HG03442 (cell line): ENCODE measurements around the gene ZNF716.
"Not testable (repeated sequence)": the region's sequence is repeated elsewhere in the genome, so short reads cannot be mapped to it uniquely, and the experiment has no call there.

Source experiments
- ATAC-seq: cut with Tn5 transposase; IDR thresholded peaks from one replicate; pipeline ENCODE4 v1.9.1; 2021; ENCODE audit warnings: mild to moderate bottlenecking, moderate library complexity; ENCODE audit not compliant: unreplicated experiment

ZNF716 gene

DNA sequence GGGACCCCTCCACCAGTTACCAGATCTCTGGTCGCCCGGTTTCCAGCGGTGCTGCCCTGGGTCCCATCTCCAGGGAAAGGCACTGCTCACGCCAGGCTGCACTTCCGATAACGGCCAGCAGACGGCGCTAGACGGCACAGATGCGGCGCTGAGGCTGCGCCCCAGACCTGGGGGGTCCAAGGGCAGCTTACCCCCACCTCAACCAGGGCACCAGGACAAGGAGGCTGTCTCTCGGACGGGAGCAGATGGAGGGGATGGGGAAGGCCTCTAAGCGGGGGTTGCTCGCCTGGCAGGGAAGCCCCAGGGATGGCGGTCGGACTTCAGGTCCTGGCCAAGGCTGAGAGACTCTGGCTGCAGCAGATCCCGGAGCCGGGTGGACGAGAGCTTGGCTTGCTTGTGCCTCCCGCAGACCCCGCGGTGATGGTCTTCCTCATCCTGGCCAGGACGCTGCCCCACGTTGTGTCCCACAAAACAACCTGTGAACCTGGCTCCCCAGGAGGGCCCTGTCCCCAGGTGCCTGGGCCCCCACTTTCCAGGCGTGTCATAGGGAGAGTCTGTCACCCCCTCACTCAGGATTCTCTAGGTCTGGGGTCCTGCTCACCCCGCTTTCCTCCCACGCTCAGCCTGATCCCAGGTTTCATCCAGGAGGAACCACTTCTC is 23.9 kb upstream of the ZNF716 start:
- ATAC-seq: no peak

DNA sequence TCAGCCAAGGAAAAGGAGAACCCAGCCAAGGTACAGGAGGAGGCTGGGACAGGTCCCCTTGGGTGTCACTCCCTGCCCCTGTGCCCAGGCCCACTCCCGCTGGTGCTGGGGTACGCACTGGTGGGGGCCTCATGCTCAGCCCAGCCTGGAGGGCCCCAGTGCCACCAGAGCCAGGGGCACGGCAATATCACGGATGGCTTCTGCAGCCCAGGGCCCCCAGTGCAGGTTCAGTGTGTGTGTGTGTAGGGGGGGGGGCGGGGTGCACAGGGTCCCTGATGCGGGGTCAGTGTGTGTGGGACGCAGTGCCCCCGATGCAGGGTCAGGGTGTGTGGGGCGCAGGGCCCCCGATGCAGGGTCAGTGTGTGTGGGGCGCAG is 23.4 kb upstream of the ZNF716 start:
- ATAC-seq: no peak

DNA sequence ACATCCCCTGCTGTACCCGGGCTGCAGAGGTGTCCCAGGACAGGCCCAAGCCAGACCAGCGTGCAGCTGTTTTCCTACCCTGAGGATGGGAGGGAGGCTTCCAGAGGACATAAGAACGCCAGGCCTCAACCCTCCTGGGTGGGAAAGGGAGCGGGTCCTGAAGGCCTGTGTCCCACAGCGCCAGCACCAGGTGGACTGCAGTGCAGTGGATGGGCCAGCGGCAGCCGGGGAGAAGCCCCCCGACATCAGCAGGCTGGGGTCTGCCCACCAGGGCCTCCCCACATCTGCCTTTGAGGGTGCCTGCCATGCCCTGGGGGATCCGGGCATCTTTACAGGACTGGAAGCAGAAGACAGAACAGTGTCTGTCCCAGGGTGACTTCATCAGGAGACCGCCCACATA is 22.8 kb upstream of the ZNF716 start:
- ATAC-seq: no peak

DNA sequence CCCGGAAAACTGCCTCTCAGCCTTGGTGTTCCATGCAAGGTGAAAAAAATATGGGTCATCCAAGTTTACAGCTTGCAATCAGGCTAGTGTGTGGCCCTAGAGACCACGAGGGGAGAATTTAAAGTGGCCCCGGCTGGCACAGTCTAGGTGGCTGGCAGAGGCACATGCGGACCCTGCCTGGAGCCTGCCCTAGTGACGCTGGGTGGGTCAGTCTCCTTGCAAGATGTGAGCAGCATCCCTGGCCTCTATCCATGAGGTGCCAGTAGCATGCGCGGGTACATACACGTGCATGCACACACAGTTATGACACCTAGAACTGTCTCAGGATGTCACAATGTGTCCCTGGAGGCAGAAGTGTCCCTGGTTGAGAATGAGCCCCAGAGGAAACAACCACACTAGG is 22.4 kb upstream of the ZNF716 start:
- ATAC-seq: no peak

DNA sequence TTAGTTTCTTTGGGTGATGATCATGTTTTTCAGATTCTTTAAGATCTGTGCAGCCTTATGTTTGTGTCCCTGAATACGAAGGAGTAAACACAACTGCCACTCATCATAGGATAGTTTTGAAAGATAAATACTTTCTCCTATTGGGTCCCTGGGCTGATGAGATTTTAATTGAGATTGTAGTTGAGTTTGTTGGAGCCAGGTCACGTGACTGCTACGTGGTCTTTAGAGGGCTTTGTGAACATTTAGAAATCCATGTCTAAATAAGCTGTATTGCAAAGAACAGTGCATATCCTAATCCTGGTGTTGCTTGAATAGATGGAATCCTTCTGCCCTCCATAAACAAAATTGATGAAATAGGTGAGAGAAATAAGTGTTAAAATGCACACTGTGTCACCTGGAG is 17.4 kb upstream of the ZNF716 start:
- ATAC-seq: no peak

DNA sequence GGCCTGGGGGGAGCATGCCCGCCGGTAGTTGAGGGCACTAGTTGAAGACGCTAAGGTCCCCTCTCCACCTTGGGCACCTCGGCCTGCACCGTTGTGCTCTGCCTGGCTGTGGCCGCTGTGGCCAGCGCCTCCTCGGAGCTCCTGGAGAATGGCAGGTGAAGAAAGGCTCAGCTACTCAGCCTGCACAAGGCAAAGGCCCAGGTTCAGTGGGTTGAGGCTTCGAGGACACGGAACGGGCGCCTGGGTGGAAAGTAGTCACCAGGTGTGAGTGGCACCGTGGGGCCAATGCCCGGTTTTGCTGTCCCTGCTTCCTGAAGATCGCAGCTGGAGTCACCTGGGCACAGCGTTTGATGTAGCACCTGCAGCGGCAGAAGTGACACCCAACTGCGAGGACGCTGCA is 12.4 kb upstream of the ZNF716 start:
- ATAC-seq: no peak

DNA sequence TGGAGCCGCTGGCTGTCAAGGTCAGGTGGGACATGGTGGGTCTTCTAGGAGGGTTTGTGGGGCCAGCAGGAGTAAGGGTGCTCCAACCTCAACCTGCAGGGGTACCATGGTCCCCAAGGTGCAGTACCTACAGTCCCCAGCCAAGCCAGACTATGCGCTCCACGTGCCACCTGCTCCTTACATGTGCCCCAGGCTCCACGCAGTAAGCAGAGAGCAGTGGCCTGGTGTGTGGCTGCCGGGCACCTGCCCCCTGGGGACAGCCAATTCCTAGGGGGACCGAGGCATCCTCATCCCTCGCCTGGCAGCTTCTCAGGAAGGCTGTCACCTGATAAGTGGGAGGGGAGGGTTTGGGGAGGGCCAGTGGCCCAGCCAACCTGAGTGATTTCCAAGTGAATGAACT is 11.7 kb upstream of the ZNF716 start:
- no peak for ATAC-seq

DNA sequence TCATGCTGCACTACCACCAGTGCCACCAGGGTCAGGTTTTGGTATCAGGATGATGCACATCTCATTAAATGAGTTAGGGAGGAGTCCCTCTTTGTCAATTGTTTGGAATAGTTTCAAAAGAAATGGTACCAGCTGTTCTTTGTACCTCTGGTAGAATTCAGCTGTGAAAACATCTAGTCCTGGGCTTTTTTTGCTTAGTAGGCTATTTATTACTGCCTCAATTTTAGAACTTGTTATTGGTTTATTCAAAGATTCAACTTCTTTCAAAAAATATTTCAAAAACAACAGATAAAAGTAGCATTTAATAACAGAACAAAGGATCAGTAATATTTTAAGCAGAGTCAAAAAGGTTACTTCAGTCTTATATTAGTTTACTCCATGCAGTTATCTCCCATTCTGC is 6.4 kb upstream of the ZNF716 start:
- ATAC-seq: no peak

DNA sequence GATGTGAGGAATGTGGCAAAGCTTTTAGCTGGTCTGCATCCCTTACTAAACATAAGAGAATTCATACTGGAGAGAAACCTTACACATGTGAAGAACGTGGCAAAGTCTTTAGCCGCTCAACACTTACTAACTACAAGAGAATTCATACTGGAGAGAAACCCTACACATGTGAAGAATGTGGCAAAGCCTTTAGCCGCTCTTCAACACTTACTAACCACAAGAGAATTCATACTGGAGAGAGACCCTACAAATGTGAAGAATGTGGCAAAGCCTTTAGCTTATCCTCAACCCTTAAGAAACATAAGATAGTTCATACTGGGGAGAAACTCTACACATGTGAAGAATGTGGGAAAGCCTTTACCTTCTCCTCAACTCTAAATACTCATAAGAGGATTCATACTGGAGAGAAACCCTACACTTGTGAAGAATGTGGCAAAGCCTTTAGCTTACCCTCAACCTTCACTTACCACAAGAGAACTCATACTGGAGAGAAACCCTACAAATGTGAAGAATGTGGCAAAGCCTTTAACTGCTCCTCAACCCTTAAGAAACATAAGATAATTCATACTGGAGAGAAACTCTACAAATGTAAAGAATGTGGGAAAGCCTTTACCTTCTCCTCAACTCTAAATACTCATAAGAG is 19.3 kb downstream of the ZNF716 start:
- not testable (repeated sequence) for ATAC-seq

DNA sequence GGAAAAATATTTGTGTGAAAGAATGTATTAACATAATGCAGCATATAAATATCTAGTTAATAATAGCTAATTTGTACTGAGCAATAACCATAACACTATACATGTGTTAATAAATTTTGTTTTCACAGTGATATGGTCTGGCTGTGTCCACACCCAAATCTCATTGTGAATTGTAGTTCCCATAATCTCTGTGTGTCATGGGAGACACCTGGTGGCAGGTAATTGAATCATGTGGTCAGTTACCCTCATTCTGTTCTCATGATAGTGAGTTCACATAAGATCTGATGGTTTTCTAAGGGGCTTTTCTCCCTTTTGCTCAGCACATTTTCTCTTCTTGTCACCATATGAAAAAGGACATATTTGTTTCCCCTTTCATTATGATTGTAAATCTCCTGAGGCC is 30.3 kb downstream of the ZNF716 start:
- not testable (repeated sequence) for ATAC-seq

DNA sequence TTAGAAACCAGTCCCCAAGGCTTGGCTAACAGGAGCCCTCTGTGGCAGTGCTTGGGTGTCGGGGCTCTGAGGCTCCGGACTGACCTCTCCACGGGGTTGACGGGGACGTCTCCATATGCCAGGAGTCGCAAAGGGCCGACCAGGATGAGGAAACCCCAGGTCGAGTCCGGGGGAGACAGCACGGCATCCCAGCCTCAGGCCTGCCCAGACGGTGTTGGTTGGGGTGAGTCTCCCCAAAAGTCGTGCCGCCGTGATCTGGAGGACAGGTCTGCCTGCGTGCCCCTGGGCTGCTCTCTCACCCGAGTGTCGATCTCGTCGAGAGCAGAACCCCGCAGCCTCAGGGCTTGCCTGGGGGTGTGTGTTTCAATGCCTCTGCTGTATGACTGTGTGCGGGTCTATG is 35.0 kb downstream of the ZNF716 start:
- ATAC-seq: not testable (repeated sequence)

DNA sequence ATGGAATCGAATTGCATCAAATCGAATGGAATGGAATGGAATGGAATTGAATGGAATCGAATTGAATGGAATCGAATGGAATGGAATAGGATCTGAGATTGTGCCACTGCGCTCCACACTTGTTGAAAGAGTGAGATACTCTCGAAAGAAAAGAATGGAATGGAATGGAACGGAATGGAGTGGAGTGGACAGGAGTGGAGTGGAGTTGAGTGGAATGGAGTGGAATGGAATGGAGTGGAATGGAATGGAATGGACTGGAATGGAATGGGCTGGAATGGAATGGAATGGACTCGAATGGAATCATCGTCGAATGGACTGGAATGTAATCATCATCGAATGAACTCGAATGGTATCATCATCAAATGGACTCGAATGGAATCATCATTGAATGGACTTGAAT is 38.0 kb downstream of the ZNF716 start:
- no peak for ATAC-seq

DNA sequence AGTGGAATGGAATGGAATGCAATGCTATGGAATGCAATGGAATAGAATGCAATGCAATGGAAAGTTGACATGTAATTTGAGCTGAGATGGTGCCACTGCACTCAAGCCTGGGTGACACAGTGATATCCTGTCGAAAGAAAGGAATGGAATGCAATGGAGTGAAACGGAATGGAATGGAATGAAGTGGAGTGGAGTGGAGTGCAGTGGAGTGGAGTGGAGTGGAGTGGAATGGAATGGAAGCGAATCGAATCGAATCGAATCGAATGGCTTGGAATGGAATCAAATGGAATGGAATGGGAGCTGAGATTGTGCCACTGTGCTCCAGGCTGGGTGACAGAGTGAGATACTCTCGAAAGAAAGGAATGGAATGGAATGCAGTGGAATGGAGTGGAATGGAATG is 45.1 kb downstream of the ZNF716 start:
- ATAC-seq: not testable (repeated sequence)

- ATAC-seq: no peak
Observed at GRCh38 chr7:57496395-57496794, 46.4 kb downstream of the ZNF716 start.

DNA sequence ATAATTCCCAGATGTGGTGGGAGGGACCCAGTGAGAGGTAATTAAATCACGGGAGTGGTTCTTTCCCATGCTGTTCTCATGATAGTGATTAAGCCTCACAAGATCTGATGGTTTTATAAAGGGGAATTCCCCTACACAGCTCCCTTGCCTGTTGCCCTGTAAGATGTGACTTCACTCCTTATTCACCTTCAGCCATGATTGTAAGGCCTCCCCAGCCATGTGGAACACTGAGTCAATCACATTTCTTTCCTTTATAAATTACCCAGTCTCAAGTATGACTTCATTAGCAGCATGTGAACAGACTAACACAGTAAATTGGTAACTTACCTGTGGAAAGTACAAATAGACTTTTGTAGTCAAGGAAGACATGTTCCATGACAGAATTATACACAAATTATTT is 55.2 kb downstream of the ZNF716 start:
- ATAC-seq: no peak
